ENCODE results near the gene TOB1. TPM values are rescaled to one million over a fixed set of nuclear protein-coding genes. Genes with fewer than 3 reads are reported as not detected.
A peak's percentile ranks its signal among the peaks of the same experiment; 100 is the strongest.

TOB1 gene
- total RNA-seq, 1 experiment from 2014 or later: 31.6 TPM

DNA sequence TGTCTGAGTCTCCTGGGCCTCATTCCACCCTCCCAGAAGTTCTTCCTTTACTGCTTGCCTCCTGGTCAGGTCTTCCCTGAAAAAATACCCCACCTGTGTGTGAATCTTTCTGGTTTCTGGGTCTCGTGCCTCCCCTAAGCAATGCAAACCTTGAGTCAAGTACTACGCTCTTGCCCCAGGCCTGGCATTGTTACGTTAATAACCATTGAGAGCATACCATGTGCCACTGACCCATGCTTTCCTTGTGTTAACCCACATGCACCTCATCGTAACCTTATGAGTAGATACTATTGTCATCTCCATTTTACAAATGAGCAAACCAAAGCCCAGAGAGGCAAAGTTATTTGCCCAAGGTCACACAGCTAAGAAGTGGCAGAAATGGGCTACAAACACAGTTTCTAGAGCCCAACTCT lies 25.4 kb upstream of the TOB1 start:
- Histone ChIP-seq H3K27ac (ENCODE audit: insufficient read length, low read depth, low read length) (no peak overlapping the region), H2BK5ac (ENCODE audit: insufficient read length, low read length) (no peak overlapping the region), H4K8ac (replicated peaks; ENCODE audit: insufficient read length, low read depth, low read length) (no peak overlapping the region), H4K20me1 (ENCODE audit: control insufficient read depth, insufficient read depth, insufficient read length) (no peaks in the 10 kb centered on the region), H3K23ac (ENCODE audit: insufficient read length, low read depth, low read length) (no peak overlapping the region), H2AFZ (ENCODE audit: low read length) (no peak overlapping the region), H3K27me3 (ENCODE audit: insufficient read depth, low read length) (no peaks in the 10 kb centered on the region), H3K18ac (ENCODE audit: insufficient read length, low read depth, low read length) (no peak overlapping the region), H3K56ac (ENCODE audit: insufficient read length, low read depth, low read length) (no peak overlapping the region), H2BK15ac (ENCODE audit: low read depth, low read length) (no peak overlapping the region), H3K4me1 (ENCODE audit: insufficient read depth, low read length) (peaks cover 7% of the 10 kb centered on the region; the same call in 1 of the 2 replicates), H3T11ph (ENCODE audit: low read length) (no peak overlapping the region), H3K9me3 (ENCODE audit: control insufficient read depth, low read depth, low read length) (no peaks in the 10 kb centered on the region), H2BK20ac (ENCODE audit: low read depth, low read length, poor library complexity, severe bottlenecking) (no peak overlapping the region), H3K23me2 (ENCODE audit: insufficient read length, low read depth, low read length, poor library complexity, severe bottlenecking) (no peaks in the 10 kb centered on the region), H2BK120ac (ENCODE audit: low read depth, low read length, poor library complexity, severe bottlenecking) (no peak overlapping the region), H4K5ac (ENCODE audit: insufficient read length, low read depth, low read length) (no peak overlapping the region), H3K4ac (ENCODE audit: low read depth, low read length) (no peak overlapping the region), H3K9ac (ENCODE audit: extremely low read depth, insufficient read length, low read length) (no peak overlapping the region), H3K79me1 (ENCODE audit: insufficient read depth, low read depth, low read length, poor library complexity, severe bottlenecking) (no peaks in the 10 kb centered on the region), H4K91ac (ENCODE audit: insufficient read length, low read depth, low read length) (no peak overlapping the region), H3K4me2 (ENCODE audit: insufficient read depth, insufficient read length, low read length) (no peak overlapping the region), H2AK5ac (ENCODE audit: insufficient read length, low read length) (no peak overlapping the region), H2BK12ac (ENCODE audit: insufficient read length, low read depth, low read length) (no peak overlapping the region), H3K14ac (ENCODE audit: insufficient read depth, low read length) (no peak overlapping the region), H3K79me2 (ENCODE audit: insufficient read depth, low read length) (no peaks in the 10 kb centered on the region)
- Mint-ChIP-seq H3K4me3 (no peak overlapping the region), H3K36me3 (ENCODE audit: insufficient read depth in 1 of 3, low read depth in 3 of 3) (no peaks in the 10 kb centered on the region), H3K27me3 (ENCODE audit: low read depth) (no peaks in the 10 kb centered on the region), H3K4me1 (peaks cover 43 to 44% of the 10 kb centered on the region in 2 experiments), H3K27ac (peak overlapping the region in 2 of 3 experiments; percentile 66 to 79; a peak in 3 of 7 replicates), H3K9me3 (no peaks in the 10 kb centered on the region)
- no CpG with 5 or more reads among the region's 4 CpGs for WGBS (ENCODE audit: extremely low coverage, insufficient read length, low lambda C conversion rate)
- TF ChIP-seq, protein P1, sequence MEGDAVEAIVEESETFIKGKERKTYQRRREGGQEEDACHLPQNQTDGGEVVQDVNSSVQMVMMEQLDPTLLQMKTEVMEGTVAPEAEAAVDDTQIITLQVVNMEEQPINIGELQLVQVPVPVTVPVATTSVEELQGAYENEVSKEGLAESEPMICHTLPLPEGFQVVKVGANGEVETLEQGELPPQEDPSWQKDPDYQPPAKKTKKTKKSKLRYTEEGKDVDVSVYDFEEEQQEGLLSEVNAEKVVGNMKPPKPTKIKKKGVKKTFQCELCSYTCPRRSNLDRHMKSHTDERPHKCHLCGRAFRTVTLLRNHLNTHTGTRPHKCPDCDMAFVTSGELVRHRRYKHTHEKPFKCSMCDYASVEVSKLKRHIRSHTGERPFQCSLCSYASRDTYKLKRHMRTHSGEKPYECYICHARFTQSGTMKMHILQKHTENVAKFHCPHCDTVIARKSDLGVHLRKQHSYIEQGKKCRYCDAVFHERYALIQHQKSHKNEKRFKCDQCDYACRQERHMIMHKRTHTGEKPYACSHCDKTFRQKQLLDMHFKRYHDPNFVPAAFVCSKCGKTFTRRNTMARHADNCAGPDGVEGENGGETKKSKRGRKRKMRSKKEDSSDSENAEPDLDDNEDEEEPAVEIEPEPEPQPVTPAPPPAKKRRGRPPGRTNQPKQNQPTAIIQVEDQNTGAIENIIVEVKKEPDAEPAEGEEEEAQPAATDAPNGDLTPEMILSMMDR (conservative IDR thresholded peaks at IDR 0.05): no peak
- peak; percentile 69 for DNase-seq

All from H9 (cell line).